Measurements from ENCODE around the gene MERTK. TPM values are rescaled to one million over a fixed set of nuclear protein-coding genes. Genes with fewer than 3 reads are reported as not detected.
"Not testable (repeated sequence)": the region's sequence is repeated elsewhere in the genome, so short reads cannot be mapped to it uniquely, and the experiment has no call there.

Gene MERTK
- total and polyA plus RNA-seq, 2 of the 8 experiments (the other 6 are each of a cell fraction or from before 2014, with no cell fraction given) = 6.5 to 7.0 TPM

DNA sequence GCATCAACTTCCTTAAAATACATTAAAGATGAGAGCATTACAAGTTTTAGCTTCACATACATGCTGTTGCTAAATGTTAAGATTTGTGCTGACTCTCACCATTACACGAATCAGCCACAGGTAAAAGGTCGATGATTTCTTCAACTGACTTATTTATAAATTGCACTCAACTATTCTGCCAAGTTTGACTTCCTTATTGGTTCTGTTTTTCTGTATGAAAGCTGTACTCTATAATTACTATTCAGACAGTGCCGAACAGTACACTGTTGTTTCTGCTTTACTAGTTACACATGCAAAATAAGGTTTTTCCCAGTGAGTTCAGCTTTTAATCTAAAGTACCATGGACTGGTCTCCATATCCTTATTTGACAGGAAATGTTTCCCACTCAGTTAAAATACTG, 33.3 kb upstream of the MERTK start:
- H4K8ac ChIP-seq (ENCODE audit: extremely low read depth, insufficient read depth, low read length); H3K9me3 ChIP-seq (ENCODE audit: insufficient read depth in 2 of 2, low read depth in 1 of 2, low read length in 1 of 2); H2BK5ac ChIP-seq (ENCODE audit: low read depth, low read length); H2AK5ac ChIP-seq (ENCODE audit: low read depth, low read length); H3K56ac ChIP-seq (replicated peaks; ENCODE audit: insufficient read length, low read depth, low read length); H3K4me3 ChIP-seq (ENCODE audit: extremely low read depth in 1 of 4, insufficient read depth in 2 of 4, low read depth in 3 of 4, low read length in 4 of 4); DNase-seq (ENCODE audit: low read depth in 1 of 2, low spot score in 2 of 2); H3K14ac ChIP-seq (ENCODE audit: insufficient read length); H3K18ac ChIP-seq (ENCODE audit: extremely low read depth, low read length); H2BK120ac ChIP-seq (replicated peaks; ENCODE audit: low read depth, low read length); H2AFZ ChIP-seq (ENCODE audit: low read length); H4K20me1 ChIP-seq (replicated peaks in 1 of 2; ENCODE audit: control insufficient read depth in 1 of 2, insufficient read depth in 2 of 2, low read length in 2 of 2); H3K79me2 ChIP-seq (ENCODE audit: control insufficient read depth in 1 of 2, insufficient read depth in 2 of 2, low read length in 2 of 2); CTCF ChIA-PET (ENCODE audit: partially characterized antibody); H3K79me1 ChIP-seq (ENCODE audit: low read depth, low read length); H3K23me2 ChIP-seq (ENCODE audit: low read depth, low read length); H3K4ac ChIP-seq (replicated peaks; ENCODE audit: insufficient read length, low read depth, low read length); H4K91ac ChIP-seq (replicated peaks; ENCODE audit: insufficient read length, low read length); H2BK20ac ChIP-seq (ENCODE audit: low read length); POLR2A ChIA-PET (ENCODE audit: partially characterized antibody); H3K4me2 ChIP-seq (ENCODE audit: insufficient read depth in 1 of 2, low read depth in 2 of 2, low read length in 2 of 2); H3K9ac ChIP-seq (replicated peaks in 1 of 4; ENCODE audit: extremely low read depth in 1 of 4, low read depth in 3 of 4, low read length in 3 of 4); FAIRE-seq; H4K5ac ChIP-seq (ENCODE audit: insufficient read length, low read depth, low read length); H3K4me1 ChIP-seq (replicated peaks in 1 of 4; ENCODE audit: control insufficient read depth in 3 of 4, insufficient read depth in 4 of 4, low read length in 3 of 4); H2BK12ac ChIP-seq (ENCODE audit: low read depth, low read length); H3K23ac ChIP-seq (ENCODE audit: insufficient read length); H3K27ac ChIP-seq (ENCODE audit: low read depth, low read length); H2BK15ac ChIP-seq (ENCODE audit: low read length); H3K27me3 ChIP-seq (replicated peaks in 1 of 4; ENCODE audit: control insufficient read depth in 3 of 4, extremely low read depth in 1 of 4, insufficient read depth in 3 of 4, low read length in 3 of 4): not testable (repeated sequence)
- WGBS, 2 experiments (ENCODE audit: extremely low coverage in 1 of 2, insufficient coverage in 1 of 2, insufficient read length in 1 of 2, insufficient replicate concordance in 2 of 2, low coverage in 1 of 2, low lambda C conversion rate in 2 of 2, missing lambda C conversion rate in 1 of 2) = 44% methylated on average over 1 of the region's 3 CpGs; no CpG with 5 or more reads in 1 of the 2 experiments
- H3K36me3 ChIP-seq (ENCODE audit: control insufficient read depth in 2 of 4, insufficient read depth in 4 of 4, low read length in 3 of 4) = peaks cover 0 to 17% (median 6%) of the 10 kb centered on the region in 4 experiments; a peak in 3 of 8 replicates

DNA sequence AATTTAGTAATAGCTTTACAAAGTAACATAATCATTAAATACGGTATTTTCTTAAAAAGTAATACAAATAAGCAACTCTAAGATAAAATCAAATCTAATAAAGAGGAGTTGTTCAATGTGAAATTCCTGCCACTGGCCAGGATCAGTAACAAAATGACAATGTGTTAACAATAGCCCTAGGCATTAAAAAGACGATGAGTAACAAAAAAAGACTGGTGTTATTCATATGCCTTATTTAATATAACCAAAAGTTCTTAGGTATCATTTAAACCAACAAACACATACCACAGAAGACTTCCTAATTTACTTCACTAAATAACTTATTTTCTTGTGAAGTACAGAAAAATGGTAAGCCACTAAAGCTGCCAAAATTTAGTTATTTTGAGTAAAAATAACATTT, 25.6 kb upstream of the MERTK start:
- H2BK5ac ChIP-seq (ENCODE audit: low read depth, low read length); H3K9me3 ChIP-seq (ENCODE audit: insufficient read depth in 2 of 2, low read depth in 1 of 2, low read length in 1 of 2); H3K79me1 ChIP-seq (ENCODE audit: low read depth, low read length); H3K23me2 ChIP-seq (ENCODE audit: low read depth, low read length); H3K4ac ChIP-seq (replicated peaks; ENCODE audit: insufficient read length, low read depth, low read length); H4K20me1 ChIP-seq (replicated peaks in 1 of 2; ENCODE audit: control insufficient read depth in 1 of 2, insufficient read depth in 2 of 2, low read length in 2 of 2); H4K8ac ChIP-seq (ENCODE audit: extremely low read depth, insufficient read depth, low read length); H3K79me2 ChIP-seq (ENCODE audit: control insufficient read depth in 1 of 2, insufficient read depth in 2 of 2, low read length in 2 of 2); H3K27me3 ChIP-seq (replicated peaks in 1 of 4; ENCODE audit: control insufficient read depth in 3 of 4, extremely low read depth in 1 of 4, insufficient read depth in 3 of 4, low read length in 3 of 4); POLR2A ChIA-PET (ENCODE audit: partially characterized antibody); H3K4me1 ChIP-seq (replicated peaks in 1 of 4; ENCODE audit: control insufficient read depth in 3 of 4, insufficient read depth in 4 of 4, low read length in 3 of 4); CTCF ChIA-PET (ENCODE audit: partially characterized antibody); H4K5ac ChIP-seq (ENCODE audit: insufficient read length, low read depth, low read length); H4K91ac ChIP-seq (replicated peaks; ENCODE audit: insufficient read length, low read length); H2BK15ac ChIP-seq (ENCODE audit: low read length); H3K14ac ChIP-seq (ENCODE audit: insufficient read length); DNase-seq (ENCODE audit: low read depth in 1 of 2, low spot score in 2 of 2); H2AK5ac ChIP-seq (ENCODE audit: low read depth, low read length); H2BK120ac ChIP-seq (replicated peaks; ENCODE audit: low read depth, low read length); H2BK20ac ChIP-seq (ENCODE audit: low read length); H3K4me2 ChIP-seq (ENCODE audit: insufficient read depth in 1 of 2, low read depth in 2 of 2, low read length in 2 of 2); H3K9ac ChIP-seq (replicated peaks in 1 of 4; ENCODE audit: extremely low read depth in 1 of 4, low read depth in 3 of 4, low read length in 3 of 4); H3K18ac ChIP-seq (ENCODE audit: extremely low read depth, low read length); H3K27ac ChIP-seq (ENCODE audit: low read depth, low read length); H3K23ac ChIP-seq (ENCODE audit: insufficient read length); H3K4me3 ChIP-seq (ENCODE audit: extremely low read depth in 1 of 4, insufficient read depth in 2 of 4, low read depth in 3 of 4, low read length in 4 of 4); H2AFZ ChIP-seq (ENCODE audit: low read length); H3K56ac ChIP-seq (replicated peaks; ENCODE audit: insufficient read length, low read depth, low read length); H2BK12ac ChIP-seq (ENCODE audit: low read depth, low read length): not testable (repeated sequence)
- WGBS, 2 experiments (ENCODE audit: extremely low coverage in 1 of 2, insufficient coverage in 1 of 2, insufficient read length in 1 of 2, insufficient replicate concordance in 2 of 2, low coverage in 1 of 2, low lambda C conversion rate in 2 of 2, missing lambda C conversion rate in 1 of 2) = 92% methylated on average over 2 of the region's 2 CpGs; no CpG with 5 or more reads in 1 of the 2 experiments
- peak; percentile 68 for FAIRE-seq
- H3K36me3 ChIP-seq (ENCODE audit: control insufficient read depth in 2 of 4, insufficient read depth in 4 of 4, low read length in 3 of 4) = peaks cover 2 to 30% (median 8%) of the 10 kb centered on the region in 4 experiments; a peak in 5 of 8 replicates

Measured in H1 (cell line).